Stomach (tissue), 9 donors: ENCODE results near the gene ORM1. TPM values are rescaled to one million over a fixed set of nuclear protein-coding genes. Genes with fewer than 3 reads are reported as not detected.
"Not testable (repeated sequence)": the region's sequence is repeated elsewhere in the genome, so short reads cannot be mapped to it uniquely, and the experiment has no call there.

Experiments used
- DNase-seq, 2 donors: peaks; one replicate each; pipeline versions ENCODE4 v3.0.0 to v3.0.0-alpha.2; 2013 to 2019
- H3K27ac ChIP-seq, 5 donors: fragments of 200-600 bp in 4 of 5; sonication (generic) in 4 of 5; one replicate each; pipeline ENCODE4 v1.5.1; 2013 to 2019; ENCODE audit warnings: mild to moderate bottlenecking in 1 of 5, moderate library complexity in 1 of 5
- H3K27me3 ChIP-seq, 3 donors: fragments of 200-600 bp; sonication (generic); one replicate each; pipeline ENCODE4 v1.5.1; 2017 to 2019; ENCODE audit warnings: mixed run types in 1 of 3
- H3K36me3 ChIP-seq, 4 donors: fragments of 200-600 bp; sonication (generic); 1 replicate in 3 of 4; 2 replicates in 1 of 4; pipeline ENCODE4 v1.5.1; 2016 to 2019
- H3K4me1 ChIP-seq, 4 donors: fragments of 200-600 bp; sonication (generic); one replicate each; pipeline ENCODE4 v1.5.1; 2016 to 2019
- H3K4me3 ChIP-seq, 4 donors: fragments of 200-600 bp; sonication (generic) in 3 of 4; one replicate each; pipeline ENCODE4 v1.5.1; 2016 to 2019; ENCODE audit warnings: mild to moderate bottlenecking in 1 of 4
- H3K9me3 ChIP-seq, 4 donors: fragments of 200-600 bp; sonication (generic); one replicate each; pipeline ENCODE4 v1.5.1; 2016 to 2019
- EP300 ChIP-seq: sonication (generic); formaldehyde crosslinking; IDR thresholded peaks from one replicate; pipeline ENCODE4 v1.6.1; 2017; ENCODE audit warnings: antibody characterized with exemption
- POLR2A ChIP-seq, 4 donors: fragments of 450-650 bp; IDR thresholded peaks; one replicate each; pipeline ENCODE4 v1.6.1; 2016; ENCODE audit warnings: antibody characterized with exemption in 4 of 4, control low read depth in 2 of 4, mild to moderate bottlenecking in 1 of 4, moderate library complexity in 1 of 4
- POLR2AphosphoS5 ChIP-seq, 3 donors: sonication (generic); formaldehyde crosslinking; IDR thresholded peaks; one replicate each; pipeline ENCODE4 v1.6.1; 2016; ENCODE audit warnings: antibody characterized with exemption in 3 of 3
- WGBS, 5 donors: extraction: QIAGEN DNeasy Blood & Tissue Kit in 3 of 5; methylation state at CpG; one replicate each; pipeline versions ENCODE4 v1.1.5 to v1.1.7; 2013 to 2018; 5-methylcytosine and 5-hydroxymethylcytosine counted together
- intact Hi-C: fragments of 100-400 bp; cut with DNase I; formaldehyde crosslinking; loops from one replicate; pipeline ENCODE4 v1.15.1; 2023; ENCODE audit warnings: low total_unique reads
- polyA plus RNA-seq, 3 donors: library from polyadenylated mRNA; stranded (reverse); fragments of 200-250 nt; gene quantifications; one replicate each; pipeline ENCODE4 v1.2.3, GENCODE V29; 2013
- total RNA-seq, 5 donors: library from RNA; depleted of rRNA; stranded (reverse); fragments of >200 nt; gene quantifications; one replicate each; pipeline versions ENCODE4 v1.1.0 to v1.2.3, GENCODE V29; 2014 to 2016
- TF ChIP-seq, protein P1 (sequence below), 7 experiments: fragments of 450-650 bp in 4 of 7; fragments of 200-600 bp in 3 of 7; sonication (generic) in 3 of 7; IDR thresholded peaks; one replicate each; pipeline ENCODE4 v1.5.1; 2016 to 2019; ENCODE audit warnings: antibody characterized with exemption in 7 of 7, control low read depth in 2 of 7, mild to moderate bottlenecking in 1 of 7
- donor health status: healthy with polysubstance abuse.
- donor health status: Bipolar disorder and iron deficiency.
- donor health status: healthy.

Gene ORM1
- total and polyA plus RNA-seq, 8 donors: 1.6 to 14.8 (median 2.9) TPM; not detected in 3

GRCh38 chr9:114324492-114324891 is 1.6 kb downstream of the ORM1 start:
- Histone ChIP-seq H3K36me3 (no peaks in the 10 kb centered on the region), H3K9me3 (no peaks in the 10 kb centered on the region), H3K4me1 (peaks cover 0 to 12% (median 4%) of the 10 kb centered on the region in 4 donors), H3K27me3 (peaks cover 0 to 10% (median 0%) of the 10 kb centered on the region in 3 donors), H3K4me3 (no peak overlapping the region), H3K27ac (no peak overlapping the region)
- no peak for DNase-seq
- intact Hi-C loops: no loop called here
- 91 to 95% (median 92%) methylated on average over 6 to 8 of the region's 8 CpGs for WGBS, 5 donors
- TF ChIP-seq POLR2A (IDR thresholded peaks at IDR 0.05) (no peak), EP300 (no peak), POLR2AphosphoS5 (IDR thresholded peaks at IDR 0.05) (no peak)
- TF ChIP-seq, protein P1, sequence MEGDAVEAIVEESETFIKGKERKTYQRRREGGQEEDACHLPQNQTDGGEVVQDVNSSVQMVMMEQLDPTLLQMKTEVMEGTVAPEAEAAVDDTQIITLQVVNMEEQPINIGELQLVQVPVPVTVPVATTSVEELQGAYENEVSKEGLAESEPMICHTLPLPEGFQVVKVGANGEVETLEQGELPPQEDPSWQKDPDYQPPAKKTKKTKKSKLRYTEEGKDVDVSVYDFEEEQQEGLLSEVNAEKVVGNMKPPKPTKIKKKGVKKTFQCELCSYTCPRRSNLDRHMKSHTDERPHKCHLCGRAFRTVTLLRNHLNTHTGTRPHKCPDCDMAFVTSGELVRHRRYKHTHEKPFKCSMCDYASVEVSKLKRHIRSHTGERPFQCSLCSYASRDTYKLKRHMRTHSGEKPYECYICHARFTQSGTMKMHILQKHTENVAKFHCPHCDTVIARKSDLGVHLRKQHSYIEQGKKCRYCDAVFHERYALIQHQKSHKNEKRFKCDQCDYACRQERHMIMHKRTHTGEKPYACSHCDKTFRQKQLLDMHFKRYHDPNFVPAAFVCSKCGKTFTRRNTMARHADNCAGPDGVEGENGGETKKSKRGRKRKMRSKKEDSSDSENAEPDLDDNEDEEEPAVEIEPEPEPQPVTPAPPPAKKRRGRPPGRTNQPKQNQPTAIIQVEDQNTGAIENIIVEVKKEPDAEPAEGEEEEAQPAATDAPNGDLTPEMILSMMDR (IDR thresholded peaks at IDR 0.05): no peak

GRCh38 chr9:114324965-114325364 is 2.1 kb downstream of the ORM1 start:
- 84 to 92% (median 90%) methylated on average over 4 to 8 of the region's 9 CpGs for WGBS, 5 donors
- DNase-seq, intact Hi-C loops, H3K36me3 ChIP-seq, H3K27ac ChIP-seq, H3K4me3 ChIP-seq, H3K9me3 ChIP-seq: not testable (repeated sequence)
- Histone ChIP-seq H3K4me1 (peaks cover 0 to 12% (median 4%) of the 10 kb centered on the region in 4 donors), H3K27me3 (peaks cover 0 to 10% (median 0%) of the 10 kb centered on the region in 3 donors)

GRCh38 chr9:114325684-114326254 is 2.9 kb downstream of the ORM1 start:
- H3K27ac ChIP-seq, H3K9me3 ChIP-seq, H3K4me3 ChIP-seq, DNase-seq, intact Hi-C loops, H3K36me3 ChIP-seq: not testable (repeated sequence)
- Histone ChIP-seq H3K4me1 (peaks cover 0 to 12% (median 7%) of the 10 kb centered on the region in 4 donors), H3K27me3 (peaks cover 0 to 10% (median 0%) of the 10 kb centered on the region in 3 donors)
- WGBS, 5 donors: 80 to 90% (median 84%) methylated on average over 3 of the region's 3 CpGs

DNA sequence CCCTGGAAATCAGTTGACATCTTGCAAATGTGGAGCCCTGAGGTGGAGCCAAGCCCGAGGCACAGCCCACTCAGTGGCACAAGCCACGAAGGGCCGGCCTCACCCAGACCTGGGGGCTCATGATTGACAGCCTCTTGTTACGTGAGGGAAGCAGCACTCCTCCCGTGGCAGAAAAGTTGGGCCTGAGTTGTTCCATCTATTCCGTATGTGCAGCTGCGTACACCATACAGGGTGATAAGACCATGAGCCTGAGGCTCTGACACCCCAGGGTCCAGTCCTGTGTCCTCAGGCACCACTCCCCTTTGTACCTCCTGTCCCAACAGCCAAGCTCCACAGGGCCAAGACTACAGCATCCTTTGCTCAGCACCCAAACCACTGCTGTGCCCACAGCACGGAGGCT is 4.9 kb downstream of the ORM1 start:
- TF ChIP-seq, protein P1 (IDR thresholded peaks at IDR 0.05): no peak
- TF ChIP-seq POLR2A (IDR thresholded peaks at IDR 0.05) (no peak), POLR2AphosphoS5 (IDR thresholded peaks at IDR 0.05) (no peak), EP300 (no peak)
- intact Hi-C loops: no loop called here
- H3K4me1 ChIP-seq: peaks cover 0 to 17% (median 10%) of the 10 kb centered on the region in 4 donors
- no peak overlapping the region for H3K27ac ChIP-seq
- WGBS, 5 donors: 92 to 96% (median 93%) methylated on average over 6 to 8 of the region's 8 CpGs
- no peak for DNase-seq
- H3K27me3 ChIP-seq: peaks cover 0 to 10% (median 0%) of the 10 kb centered on the region in 3 donors
- H3K4me3 ChIP-seq: no peak overlapping the region
- H3K36me3 ChIP-seq: no peaks in the 10 kb centered on the region
- no peaks in the 10 kb centered on the region for H3K9me3 ChIP-seq

GRCh38 chr9:114328357-114328820 is 5.5 kb downstream of the ORM1 start:
- Histone ChIP-seq H3K4me1 (peaks cover 0 to 17% (median 10%) of the 10 kb centered on the region in 4 donors), H3K27me3 (peaks cover 0 to 10% (median 0%) of the 10 kb centered on the region in 3 donors)
- H3K4me3 ChIP-seq, H3K36me3 ChIP-seq, H3K9me3 ChIP-seq, intact Hi-C loops, H3K27ac ChIP-seq: not testable (repeated sequence)
- WGBS, 5 donors: 72 to 84% (median 80%) methylated on average over 10 of the region's 10 CpGs
- DNase-seq: peak in 1 of 2 donors; percentile 55

DNA sequence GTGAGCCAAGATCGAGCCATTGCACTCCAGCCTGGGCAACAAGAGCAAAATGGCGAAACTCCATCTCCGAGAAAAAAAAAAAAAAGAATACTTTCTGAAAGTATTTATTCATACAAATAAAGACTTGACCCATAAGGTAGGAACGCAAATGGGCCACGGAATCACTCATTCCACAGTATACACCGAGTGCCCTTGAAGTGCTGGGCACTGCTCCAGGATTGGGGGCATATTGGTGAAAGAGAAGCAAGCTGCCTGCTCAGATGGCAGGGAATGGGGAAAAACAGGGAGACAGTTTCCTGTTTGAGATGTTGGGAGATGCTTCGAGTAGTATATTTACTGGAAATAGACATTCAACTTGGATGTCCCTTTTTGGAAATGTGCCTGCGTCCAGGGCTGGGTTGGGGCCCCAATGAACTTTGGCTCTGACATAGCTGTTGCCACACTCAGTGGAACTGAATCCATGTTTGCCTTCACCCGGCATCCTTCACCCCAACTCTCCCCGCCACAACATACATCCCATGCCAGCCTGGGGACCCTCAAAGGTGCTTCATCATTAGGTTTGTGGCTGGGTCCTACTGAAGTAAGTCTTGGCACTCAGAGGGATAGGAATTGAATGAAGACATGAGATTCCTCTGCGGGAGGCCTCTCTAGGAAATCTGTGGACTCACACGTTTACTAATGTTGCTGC is 6.2 kb downstream of the ORM1 start:
- intact Hi-C loops: not testable (repeated sequence)

DNA sequence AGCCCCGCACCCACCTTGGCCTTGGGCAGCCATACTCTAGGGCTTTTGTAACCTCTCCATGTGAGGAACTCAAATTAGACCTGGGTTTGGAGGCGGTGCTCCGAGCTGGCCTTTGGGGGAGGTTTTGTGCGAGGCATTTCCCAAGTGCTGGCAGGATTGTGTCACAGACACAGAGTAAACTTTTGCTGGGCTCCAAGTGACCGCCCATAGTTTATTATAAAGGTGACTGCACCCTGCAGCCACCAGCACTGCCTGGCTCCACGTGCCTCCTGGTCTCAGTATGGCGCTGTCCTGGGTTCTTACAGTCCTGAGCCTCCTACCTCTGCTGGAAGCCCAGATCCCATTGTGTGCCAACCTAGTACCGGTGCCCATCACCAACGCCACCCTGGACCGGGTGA is 6.7 kb downstream of the ORM1 start, which contains the start of gene ORM2:
Gene ORM2, plus strand, starts transcription at position 245 of the 398 bp plus-strand sequence. Its CDS starts 36 bp downstream, at position 281.
- H3K4me3 ChIP-seq, H3K36me3 ChIP-seq, DNase-seq, intact Hi-C loops, H3K27ac ChIP-seq, H3K9me3 ChIP-seq: not testable (repeated sequence)
- Histone ChIP-seq H3K27me3 (peaks cover 0 to 10% (median 0%) of the 10 kb centered on the region in 3 donors), H3K4me1 (peaks cover 0 to 17% (median 10%) of the 10 kb centered on the region in 4 donors)
- 22 to 35% methylated on average over 1 to 2 of the region's 10 CpGs; no CpG with 5 or more reads in 3 of the 5 donors for WGBS, 5 donors

More for the DNA sequence above, 6.2 kb downstream of the ORM1 start:
- not testable (repeated sequence) for H3K9me3 ChIP-seq, H3K36me3 ChIP-seq, H3K4me3 ChIP-seq, H3K27ac ChIP-seq, DNase-seq
- Histone ChIP-seq H3K27me3 (peaks cover 0 to 10% (median 0%) of the 10 kb centered on the region in 3 donors), H3K4me1 (peaks cover 0 to 17% (median 10%) of the 10 kb centered on the region in 4 donors)
- 69 to 86% (median 77%) methylated on average over 9 to 11 of the region's 12 CpGs for WGBS, 5 donors
